ENCODE measurements around the gene MYCBPAP. TPM values are rescaled to one million over a fixed set of nuclear protein-coding genes. Genes with fewer than 3 reads are reported as not detected.

The MYCBPAP gene
- polyA plus RNA-seq, 2 of the 4 experiments (the other 2 are of a cell fraction), result 0.93 to 2.5 TPM

GRCh38 chr17:50580646-50581045 is 72.4 kb downstream of the MYCBPAP start:
- Histone ChIP-seq H3K4me1 (no peaks in the 10 kb centered on the region), H3K9me3 (no peaks in the 10 kb centered on the region), H3K4me3 (no peak overlapping the region), H3K4me2 (no peak overlapping the region), H3K27ac (no peak overlapping the region)
- whole genome bisulfite sequencing (ENCODE audit: missing lambda C conversion rate), result 95% methylated on average over 9 of the region's 9 CpGs
- CTCF ChIA-PET, result interaction anchor here (0.6 to 2.9 kb wide), 2 partner anchors 30 to 34 kb away, joined by 3 to 8 read pairs; no protein-coding TSS in a partner anchor
- DNase-seq (ENCODE audit: low read depth in 1 of 2, low spot score in 1 of 2), result no peak
- FAIRE-seq, result no peak
- TF ChIP-seq NFE2L2 (conservative IDR thresholded peaks at IDR 0.05; ENCODE audit: low read length), result no peak
- no peak for TF ChIP-seq JUN (IDR thresholded peaks at IDR 0.05)
- no peak for TF ChIP-seq HMGXB4 (CRISPR knock-in tag; IDR thresholded peaks at IDR 0.05; ENCODE audit: borderline replicate concordance)
- TF ChIP-seq CBX8 (IDR thresholded peaks at IDR 0.05), result no peak
- TF ChIP-seq TFCP2L1 (CRISPR knock-in tag; IDR thresholded peaks at IDR 0.05), result no peak
- TF ChIP-seq CHD4 (IDR thresholded peaks at IDR 0.05; ENCODE audit: borderline replicate concordance), result no peak
- no peak for TF ChIP-seq HEYL (CRISPR knock-in tag; IDR thresholded peaks at IDR 0.05)
- no peak for TF ChIP-seq NR3C1 (IDR thresholded peaks at IDR 0.05)
- TF ChIP-seq KDM5A (IDR thresholded peaks at IDR 0.05), result no peak
- TF ChIP-seq MAZ (IDR thresholded peaks at IDR 0.05; ENCODE audit: borderline replicate concordance, low read depth, low read length), result no peak
- no peak for TF ChIP-seq ESRRA (IDR thresholded peaks at IDR 0.05; ENCODE audit: borderline replicate concordance, low read length)
- no peak for ATAC-seq
- POLR2A ChIA-PET, result no interaction called here

Other genes starting within 250 kb of the MYCBPAP start
- gene TMEM92, start 234.0 kb upstream of the MYCBPAP start, polyA plus RNA-seq (2011; rRNA removed), result 10.3 and 11.9 TPM in 2 replicates
- 22.7 to 27.5 TPM (median 25.1 TPM) in 3 replicates for gene TMEM92, start 234.0 kb upstream of the MYCBPAP start, polyA plus RNA-seq (2017; fragmentation: RNase III; extraction: RNeasy Plus Mini Kit Qiagen cat#74134 plus additional on column Dnase treatment)
- 9.7 and 10.5 TPM in 2 replicates for gene XYLT2, start 162.3 kb upstream of the MYCBPAP start, polyA plus RNA-seq (2011; rRNA removed)
- gene XYLT2, start 162.3 kb upstream of the MYCBPAP start, polyA plus RNA-seq (2017; fragmentation: RNase III; extraction: RNeasy Plus Mini Kit Qiagen cat#74134 plus additional on column Dnase treatment), result 13.7 to 15.9 TPM (median 15.8 TPM) in 3 replicates
- 149 and 173 TPM in 2 replicates for gene MRPL27, start 135.3 kb upstream of the MYCBPAP start, polyA plus RNA-seq (2011; rRNA removed)
- gene MRPL27, start 135.3 kb upstream of the MYCBPAP start, polyA plus RNA-seq (2017; fragmentation: RNase III; extraction: RNeasy Plus Mini Kit Qiagen cat#74134 plus additional on column Dnase treatment), result 155 to 170 TPM (median 156 TPM) in 3 replicates
- 26.3 and 29.9 TPM in 2 replicates for gene EME1, start 135.2 kb upstream of the MYCBPAP start, polyA plus RNA-seq (2011; rRNA removed)
- 21.9 to 24.3 TPM (median 23.9 TPM) in 3 replicates for gene EME1, start 135.2 kb upstream of the MYCBPAP start, polyA plus RNA-seq (2017; fragmentation: RNase III; extraction: RNeasy Plus Mini Kit Qiagen cat#74134 plus additional on column Dnase treatment)
- gene LRRC59, start 110.9 kb upstream of the MYCBPAP start, polyA plus RNA-seq (2011; rRNA removed), result 228 and 237 TPM in 2 replicates
- gene LRRC59, start 110.9 kb upstream of the MYCBPAP start, polyA plus RNA-seq (2017; fragmentation: RNase III; extraction: RNeasy Plus Mini Kit Qiagen cat#74134 plus additional on column Dnase treatment), result 200 to 226 TPM (median 209 TPM) in 3 replicates
- gene ACSF2, start 82.2 kb upstream of the MYCBPAP start, polyA plus RNA-seq (2011; rRNA removed), result 28.9 and 33.6 TPM in 2 replicates
- 16.3 to 24.4 TPM (median 21.5 TPM) in 3 replicates for gene ACSF2, start 82.2 kb upstream of the MYCBPAP start, polyA plus RNA-seq (2017; fragmentation: RNase III; extraction: RNeasy Plus Mini Kit Qiagen cat#74134 plus additional on column Dnase treatment)
- not detected in 2 replicates for gene CHAD, start 39.6 kb upstream of the MYCBPAP start, polyA plus RNA-seq (2011; rRNA removed)
- not detected in 3 replicates for gene CHAD, start 39.6 kb upstream of the MYCBPAP start, polyA plus RNA-seq (2017; fragmentation: RNase III; extraction: RNeasy Plus Mini Kit Qiagen cat#74134 plus additional on column Dnase treatment)
- 38.2 and 47.2 TPM in 2 replicates for gene RSAD1, start 29.6 kb upstream of the MYCBPAP start, polyA plus RNA-seq (2011; rRNA removed)
- 36.3 to 42.0 TPM (median 40.9 TPM) in 3 replicates for gene RSAD1, start 29.6 kb upstream of the MYCBPAP start, polyA plus RNA-seq (2017; fragmentation: RNase III; extraction: RNeasy Plus Mini Kit Qiagen cat#74134 plus additional on column Dnase treatment)
- 0.09 and 0.13 TPM in 2 replicates for gene EPN3, start 24.3 kb downstream of the MYCBPAP start, polyA plus RNA-seq (2011; rRNA removed)
- gene EPN3, start 24.3 kb downstream of the MYCBPAP start, polyA plus RNA-seq (2017; fragmentation: RNase III; extraction: RNeasy Plus Mini Kit Qiagen cat#74134 plus additional on column Dnase treatment), result 0.18 to 0.26 TPM (median 0.20 TPM) in 3 replicates
- 34.4 and 48.5 TPM in 2 replicates for gene SPATA20, start 38.7 kb downstream of the MYCBPAP start, polyA plus RNA-seq (2011; rRNA removed)
- 96.1 to 123 TPM (median 110 TPM) in 3 replicates for gene SPATA20, start 38.7 kb downstream of the MYCBPAP start, polyA plus RNA-seq (2017; fragmentation: RNase III; extraction: RNeasy Plus Mini Kit Qiagen cat#74134 plus additional on column Dnase treatment)
- 4.0 and 4.9 TPM in 2 replicates for gene CACNA1G, start 52.3 kb downstream of the MYCBPAP start, polyA plus RNA-seq (2011; rRNA removed)
- gene CACNA1G, start 52.3 kb downstream of the MYCBPAP start, polyA plus RNA-seq (2017; fragmentation: RNase III; extraction: RNeasy Plus Mini Kit Qiagen cat#74134 plus additional on column Dnase treatment), result 7.5 to 9.0 TPM (median 8.9 TPM) in 3 replicates
- gene ABCC3, start 126.4 kb downstream of the MYCBPAP start, polyA plus RNA-seq (2011; rRNA removed), result 342 and 442 TPM in 2 replicates
- 225 to 288 TPM (median 248 TPM) in 3 replicates for gene ABCC3, start 126.4 kb downstream of the MYCBPAP start, polyA plus RNA-seq (2017; fragmentation: RNase III; extraction: RNeasy Plus Mini Kit Qiagen cat#74134 plus additional on column Dnase treatment)
- 68.5 and 84.3 TPM in 2 replicates for gene ANKRD40, start 199.5 kb downstream of the MYCBPAP start, polyA plus RNA-seq (2011; rRNA removed)
- 44.2 to 55.2 TPM (median 50.1 TPM) in 3 replicates for gene ANKRD40, start 199.5 kb downstream of the MYCBPAP start, polyA plus RNA-seq (2017; fragmentation: RNase III; extraction: RNeasy Plus Mini Kit Qiagen cat#74134 plus additional on column Dnase treatment)
- 117 and 209 TPM in 2 replicates for gene LUC7L3, start 211.2 kb downstream of the MYCBPAP start, polyA plus RNA-seq (2011; rRNA removed)
- 165 to 211 TPM (median 207 TPM) in 3 replicates for gene LUC7L3, start 211.2 kb downstream of the MYCBPAP start, polyA plus RNA-seq (2017; fragmentation: RNase III; extraction: RNeasy Plus Mini Kit Qiagen cat#74134 plus additional on column Dnase treatment)

Data from A549 (cell line).